DMS79 treated with DMSO at 0.1 percent for 48 hours (cell line): ENCODE measurements around the gene MLPH.
"Not testable (repeated sequence)": the region's sequence is repeated elsewhere in the genome, so short reads cannot be mapped to it uniquely, and the experiment has no call there.

ENCODE experiments used
- DNase-seq: peaks from one replicate; lab custom pipeline; 2025; lab: John Stamatoyannopoulos, UW

MLPH gene

GRCh38 chr2:237585590-237586221 is 98.7 kb downstream of the MLPH start:
- DNase-seq = no peak

- DNase-seq = no peak
Measured at GRCh38 chr2:237588044-237588696, 101.1 kb downstream of the MLPH start.

GRCh38 chr2:237590272-237591140 is 103.5 kb downstream of the MLPH start, which contains the start of gene RAB17:
Gene RAB17, minus strand, starts transcription at chr2:237590734. Its CDS starts 4,580 bp downstream, at chr2:237586154.
- DNase-seq = peak; percentile 82

GRCh38 chr2:237591141-237591881 is 104.3 kb downstream of the MLPH start:
- peak; percentile 21 for DNase-seq

- DNase-seq = no peak
Measured at GRCh38 chr2:237592425-237592980, 105.5 kb downstream of the MLPH start.

GRCh38 chr2:237593036-237593435 is 106.0 kb downstream of the MLPH start:
- no peak for DNase-seq

- peak; percentile 4 for DNase-seq
Measured at GRCh38 chr2:237593596-237594320, 106.7 kb downstream of the MLPH start.

GRCh38 chr2:237594514-237594871 is 107.4 kb downstream of the MLPH start:
- peak; percentile 10 for DNase-seq

GRCh38 chr2:237595829-237596519 is 108.9 kb downstream of the MLPH start:
- DNase-seq = not testable (repeated sequence)

- no peak for DNase-seq
Measured at GRCh38 chr2:237596520-237597195, 109.6 kb downstream of the MLPH start.

- no peak for DNase-seq
Measured at GRCh38 chr2:237597196-237598145, 110.4 kb downstream of the MLPH start.

- no peak for DNase-seq
Measured at GRCh38 chr2:237598468-237599208, 111.6 kb downstream of the MLPH start.

- no peak for DNase-seq
Measured at GRCh38 chr2:237599465-237600110, 112.5 kb downstream of the MLPH start.

GRCh38 chr2:237600205-237600846 is 113.3 kb downstream of the MLPH start:
- DNase-seq = no peak

GRCh38 chr2:237601453-237602116 is 114.5 kb downstream of the MLPH start:
- no peak for DNase-seq

- no peak for DNase-seq
Measured at GRCh38 chr2:237602409-237602808, 115.4 kb downstream of the MLPH start.
